ENCODE data around the gene ALDH1A2.

Gene ALDH1A2

DNA sequence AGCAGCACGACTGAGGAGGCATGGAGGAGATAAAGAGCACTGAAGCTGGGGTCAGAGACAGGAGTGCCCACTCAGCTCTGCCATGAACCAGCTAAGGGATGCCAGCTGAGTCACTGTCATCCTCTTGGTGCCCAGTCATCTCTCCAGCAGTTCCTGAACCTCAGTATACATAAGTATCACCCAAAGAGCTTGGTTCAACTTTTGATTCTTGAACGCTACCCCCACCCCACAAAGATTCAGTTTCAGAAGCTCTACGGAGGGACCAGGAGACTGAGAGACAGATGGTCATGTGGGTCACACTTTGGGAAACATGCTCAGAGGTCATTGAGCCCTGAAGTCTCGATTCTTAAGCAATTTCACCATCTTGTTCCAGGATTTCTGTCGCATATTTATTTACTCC is 108.4 kb downstream of the ALDH1A2 start:
- Histone ChIP-seq H3K27me3 (ENCODE audit: insufficient read depth, low read length) (no peaks in the 10 kb centered on the region), H4K8ac (ENCODE audit: low read depth, low read length) (no peak overlapping the region), H2AFZ (ENCODE audit: insufficient read depth, low read length, poor library complexity) (no peak overlapping the region), H3K9me3 (ENCODE audit: insufficient read depth, low read depth, low read length) (no peaks in the 10 kb centered on the region), H3K9ac (ENCODE audit: low read length) (no peak overlapping the region), H2BK120ac (ENCODE audit: insufficient read depth, low read length, poor library complexity) (no peak overlapping the region), H3K18ac (ENCODE audit: low read length) (no peak overlapping the region), H3K14ac (ENCODE audit: low read length) (no peak overlapping the region), H3K4me3 (ENCODE audit: low read depth, low read length) (no peak overlapping the region), H4K91ac (ENCODE audit: low read depth, low read length) (no peak overlapping the region), H3K4me1 (ENCODE audit: control insufficient read depth in 1 of 2, insufficient read depth in 2 of 2, low read length in 2 of 2) (no peaks in the 10 kb centered on the region), H3K23ac (ENCODE audit: low read length) (no peak overlapping the region), H4K12ac (ENCODE audit: low read depth, low read length) (no peak overlapping the region), H2BK12ac (ENCODE audit: low read length) (no peak overlapping the region), H3K4me2 (ENCODE audit: low read length) (no peak overlapping the region), H3K79me2 (ENCODE audit: control insufficient read depth, insufficient read depth, low read length, poor library complexity) (no peaks in the 10 kb centered on the region), H3K79me1 (ENCODE audit: low read length) (no peaks in the 10 kb centered on the region), H3K4ac (ENCODE audit: low read depth, low read length) (no peak overlapping the region), H2BK5ac (ENCODE audit: low read depth, low read length, poor library complexity) (no peak overlapping the region), H2AK5ac (ENCODE audit: low read length) (no peak overlapping the region), H3K27ac (ENCODE audit: low read depth, low read length) (no peak overlapping the region), H3K36me3 (ENCODE audit: control insufficient read depth in 1 of 2, insufficient read depth in 2 of 2, low read length in 2 of 2) (no peaks in the 10 kb centered on the region)
- WGBS (ENCODE audit: extremely low coverage, insufficient coverage, insufficient read length) = no CpG with 5 or more reads among the region's 5 CpGs
- no peak for DNase-seq

DNA sequence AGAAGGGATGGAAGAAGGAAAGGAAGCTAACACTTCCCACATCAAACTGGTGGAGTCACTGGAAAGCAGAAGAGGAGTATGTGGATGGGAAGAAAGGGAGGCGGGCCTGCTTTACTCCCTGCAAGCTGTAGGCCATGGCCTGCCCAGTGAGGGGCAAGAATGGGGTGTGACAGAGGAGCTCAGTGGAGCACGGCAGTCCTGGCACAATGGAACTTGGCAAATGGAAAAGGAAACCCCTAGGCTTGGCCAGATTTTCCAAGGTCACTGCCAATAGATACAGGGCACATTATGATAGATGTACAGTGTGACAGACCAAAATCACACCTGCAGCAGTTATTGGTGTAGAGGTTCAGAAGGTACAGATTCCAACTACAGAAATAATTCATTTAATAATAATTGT is 111.6 kb downstream of the ALDH1A2 start:
- Histone ChIP-seq H3K9ac (ENCODE audit: low read length) (no peak overlapping the region), H3K79me2 (ENCODE audit: control insufficient read depth, insufficient read depth, low read length, poor library complexity) (no peaks in the 10 kb centered on the region), H3K27ac (ENCODE audit: low read depth, low read length) (no peak overlapping the region), H3K9me3 (ENCODE audit: insufficient read depth, low read depth, low read length) (peaks cover 3% of the 10 kb centered on the region), H2BK12ac (ENCODE audit: low read length) (no peak overlapping the region), H4K91ac (ENCODE audit: low read depth, low read length) (no peak overlapping the region), H3K4me1 (ENCODE audit: control insufficient read depth in 1 of 2, insufficient read depth in 2 of 2, low read length in 2 of 2) (no peaks in the 10 kb centered on the region), H3K4ac (ENCODE audit: low read depth, low read length) (no peak overlapping the region), H3K23ac (ENCODE audit: low read length) (no peak overlapping the region), H2AK5ac (ENCODE audit: low read length) (no peak overlapping the region), H3K36me3 (ENCODE audit: control insufficient read depth in 1 of 2, insufficient read depth in 2 of 2, low read length in 2 of 2) (no peaks in the 10 kb centered on the region), H4K8ac (ENCODE audit: low read depth, low read length) (no peak overlapping the region), H3K27me3 (ENCODE audit: insufficient read depth, low read length) (no peaks in the 10 kb centered on the region), H3K14ac (ENCODE audit: low read length) (no peak overlapping the region), H3K4me2 (ENCODE audit: low read length) (no peak overlapping the region), H3K18ac (ENCODE audit: low read length) (no peak overlapping the region), H3K79me1 (ENCODE audit: low read length) (no peaks in the 10 kb centered on the region), H2BK120ac (ENCODE audit: insufficient read depth, low read length, poor library complexity) (no peak overlapping the region), H4K12ac (ENCODE audit: low read depth, low read length) (no peak overlapping the region), H3K4me3 (ENCODE audit: low read depth, low read length) (no peak overlapping the region), H2AFZ (ENCODE audit: insufficient read depth, low read length, poor library complexity) (no peak overlapping the region), H2BK5ac (ENCODE audit: low read depth, low read length, poor library complexity) (no peak overlapping the region)
- no peak for DNase-seq
- WGBS (ENCODE audit: extremely low coverage, insufficient coverage, insufficient read length) = no CpG with 5 or more reads among the region's 2 CpGs

DNA sequence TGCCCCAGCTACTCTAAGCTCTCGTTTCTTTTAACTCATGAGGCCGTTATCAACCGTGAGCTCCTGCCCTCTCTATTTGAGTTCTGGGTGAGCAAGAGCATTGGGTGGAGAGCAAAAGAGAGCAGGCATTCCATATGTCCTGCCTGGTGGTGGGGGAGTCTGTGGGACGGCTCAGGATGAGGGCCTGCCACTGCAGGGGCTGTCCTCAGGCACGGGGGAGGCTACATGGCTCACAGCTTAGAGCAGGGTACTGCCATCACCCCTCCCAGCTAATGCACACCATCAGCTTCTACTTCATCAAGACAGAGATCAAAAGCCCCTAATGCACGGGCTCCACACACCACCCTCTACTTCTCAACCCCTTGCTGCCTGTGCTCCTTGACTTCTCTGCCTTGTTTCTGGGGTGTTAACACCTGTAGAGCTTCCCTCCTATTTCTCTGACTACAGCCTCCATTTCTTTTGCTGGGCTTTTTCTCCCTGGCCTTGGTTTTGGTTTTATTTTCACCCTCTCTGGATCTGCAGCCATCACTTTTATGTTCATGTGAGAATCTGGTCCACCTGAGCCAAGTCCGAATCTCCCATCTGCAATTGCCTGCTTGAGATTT is 114.1 kb downstream of the ALDH1A2 start:
- Histone ChIP-seq H3K4me3 (ENCODE audit: low read depth, low read length) (no peak overlapping the region), H3K23ac (ENCODE audit: low read length) (no peak overlapping the region), H2BK12ac (ENCODE audit: low read length) (no peak overlapping the region), H2AFZ (ENCODE audit: insufficient read depth, low read length, poor library complexity) (no peak overlapping the region), H3K4me1 (ENCODE audit: control insufficient read depth in 1 of 2, insufficient read depth in 2 of 2, low read length in 2 of 2) (no peaks in the 10 kb centered on the region), H3K18ac (ENCODE audit: low read length) (no peak overlapping the region), H3K9me3 (ENCODE audit: insufficient read depth, low read depth, low read length) (peaks cover 3% of the 10 kb centered on the region), H3K36me3 (ENCODE audit: control insufficient read depth in 1 of 2, insufficient read depth in 2 of 2, low read length in 2 of 2) (no peaks in the 10 kb centered on the region), H2AK5ac (ENCODE audit: low read length) (no peak overlapping the region), H3K27ac (ENCODE audit: low read depth, low read length) (no peak overlapping the region), H2BK120ac (ENCODE audit: insufficient read depth, low read length, poor library complexity) (no peak overlapping the region), H4K12ac (ENCODE audit: low read depth, low read length) (no peak overlapping the region), H2BK5ac (ENCODE audit: low read depth, low read length, poor library complexity) (no peak overlapping the region), H3K9ac (ENCODE audit: low read length) (no peak overlapping the region), H4K91ac (ENCODE audit: low read depth, low read length) (no peak overlapping the region), H3K79me1 (ENCODE audit: low read length) (no peaks in the 10 kb centered on the region), H3K4me2 (ENCODE audit: low read length) (no peak overlapping the region), H3K4ac (ENCODE audit: low read depth, low read length) (no peak overlapping the region), H3K79me2 (ENCODE audit: control insufficient read depth, insufficient read depth, low read length, poor library complexity) (no peaks in the 10 kb centered on the region), H3K14ac (ENCODE audit: low read length) (no peak overlapping the region), H4K8ac (ENCODE audit: low read depth, low read length) (no peak overlapping the region), H3K27me3 (ENCODE audit: insufficient read depth, low read length) (no peaks in the 10 kb centered on the region)
- no CpG with 5 or more reads among the region's 7 CpGs for WGBS (ENCODE audit: extremely low coverage, insufficient coverage, insufficient read length)
- no peak for DNase-seq

DNA sequence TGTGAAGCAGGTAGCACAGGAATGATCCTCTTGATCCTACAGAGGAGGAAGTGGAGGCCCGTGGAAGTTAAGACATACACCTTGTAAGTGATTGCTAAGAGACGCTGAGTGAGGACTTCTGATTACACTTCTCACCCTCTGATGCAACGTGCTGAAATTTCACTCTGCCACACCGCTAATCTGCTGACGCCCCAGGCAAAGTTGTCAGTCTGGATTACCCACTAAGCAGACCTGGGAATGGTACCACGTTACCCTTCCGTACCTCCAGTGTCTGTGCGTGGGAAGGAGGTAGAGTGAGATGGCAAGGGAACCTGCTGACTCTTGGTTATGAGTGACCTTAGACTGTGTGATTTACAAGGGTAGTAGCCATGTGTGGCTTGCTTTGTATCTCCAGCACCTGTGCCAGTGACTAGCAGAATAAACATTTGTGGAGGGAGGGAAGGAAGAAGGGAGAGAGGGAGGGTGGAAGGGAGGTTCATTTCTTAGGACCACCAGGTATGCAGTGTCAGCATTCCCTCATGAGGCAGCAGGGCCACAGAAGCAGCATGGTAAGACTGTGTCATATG is 115.0 kb downstream of the ALDH1A2 start:
- Histone ChIP-seq H2BK120ac (ENCODE audit: insufficient read depth, low read length, poor library complexity) (no peak overlapping the region), H3K79me1 (ENCODE audit: low read length) (no peaks in the 10 kb centered on the region), H2AFZ (ENCODE audit: insufficient read depth, low read length, poor library complexity) (no peak overlapping the region), H3K9me3 (ENCODE audit: insufficient read depth, low read depth, low read length) (peaks cover 3% of the 10 kb centered on the region), H4K91ac (ENCODE audit: low read depth, low read length) (no peak overlapping the region), H3K36me3 (ENCODE audit: control insufficient read depth in 1 of 2, insufficient read depth in 2 of 2, low read length in 2 of 2) (no peaks in the 10 kb centered on the region), H3K9ac (ENCODE audit: low read length) (no peak overlapping the region), H3K27ac (ENCODE audit: low read depth, low read length) (no peak overlapping the region), H2BK12ac (ENCODE audit: low read length) (no peak overlapping the region), H3K14ac (ENCODE audit: low read length) (no peak overlapping the region), H3K79me2 (ENCODE audit: control insufficient read depth, insufficient read depth, low read length, poor library complexity) (no peaks in the 10 kb centered on the region), H3K27me3 (ENCODE audit: insufficient read depth, low read length) (no peaks in the 10 kb centered on the region), H3K4ac (ENCODE audit: low read depth, low read length) (no peak overlapping the region), H2BK5ac (ENCODE audit: low read depth, low read length, poor library complexity) (no peak overlapping the region), H3K4me3 (ENCODE audit: low read depth, low read length) (no peak overlapping the region), H4K8ac (ENCODE audit: low read depth, low read length) (no peak overlapping the region), H3K4me2 (ENCODE audit: low read length) (no peak overlapping the region), H3K18ac (ENCODE audit: low read length) (no peak overlapping the region), H3K23ac (ENCODE audit: low read length) (no peak overlapping the region), H4K12ac (ENCODE audit: low read depth, low read length) (no peak overlapping the region), H2AK5ac (ENCODE audit: low read length) (no peak overlapping the region), H3K4me1 (ENCODE audit: control insufficient read depth in 1 of 2, insufficient read depth in 2 of 2, low read length in 2 of 2) (no peaks in the 10 kb centered on the region)
- peak; percentile 15 to 66 for DNase-seq
- WGBS (ENCODE audit: extremely low coverage, insufficient coverage, insufficient read length) = no CpG with 5 or more reads among the region's 8 CpGs
